SK-N-SH (cell line): ENCODE results near the gene GGCT. TPM values are rescaled to one million over a fixed set of nuclear protein-coding genes. Genes with fewer than 3 reads are reported as not detected.

Experiments used
- CTCF ChIA-PET: fragments of 300-600, 350-600 bp; formaldehyde crosslinking; extraction: SDS; loops from one replicate; lab custom pipeline; 2021; lab: Yijun Ruan, JAX
- POLR2A ChIA-PET: fragments of 350-600 bp; sonication (Branson Sonifier 250); formaldehyde crosslinking; extraction: SDS; loops from one replicate; lab custom pipeline; 2020; ENCODE audit warnings: antibody characterized with exemption, inconsistent platforms; lab: Yijun Ruan, JAX
- DNase-seq: peaks from one replicate; pipeline ENCODE4 v3.0.0; 2012
- H2AFZ ChIP-seq: fragments of 200-600 bp; sonication (generic); 2 replicates; pipeline ENCODE4 v1.8.1; 2016; ENCODE audit warnings: antibody characterized with exemption, mild to moderate bottlenecking, low read depth
- H3F3A ChIP-seq: fragments of 200-600 bp; sonication (generic); replicated peaks from 2 replicates; pipeline ENCODE3; 2016; ENCODE audit warnings: antibody characterized with exemption, mild to moderate bottlenecking; ENCODE audit not compliant: insufficient read depth
- H3K27ac ChIP-seq, 2 experiments: fragments of 200-500 bp in 1 of 2; fragments of 200-600 bp in 1 of 2; sonication (Bioruptor generic) in 1 of 2; sonication (generic), shearing (Covaris generic) in 1 of 2; 2 replicates each; pipeline versions ENCODE4 v1.5.1 to v1.6.1; 2014 to 2016; ENCODE audit warnings: low read depth in 2 of 2, inconsistent platforms in 1 of 2, low read length in 1 of 2, mild to moderate bottlenecking in 1 of 2, mixed read lengths in 1 of 2
- H3K27me3 ChIP-seq: fragments of 200-600 bp; sonication (generic), shearing (Covaris generic); 2 replicates; pipeline ENCODE4 v1.6.1; 2016; ENCODE audit warnings: mixed run types; ENCODE audit not compliant: insufficient read depth
- H3K36me3 ChIP-seq, 2 experiments: fragments of 200-500 bp in 1 of 2; fragments of 200-600 bp in 1 of 2; sonication (Bioruptor generic) in 1 of 2; sonication (generic) in 1 of 2; replicated peaks in 1 of 2; 2 replicates each; pipeline versions ENCODE3 to v1.5.1; 2014 to 2016; ENCODE audit warnings: low read length in 1 of 2, mild to moderate bottlenecking in 1 of 2; ENCODE audit not compliant: insufficient read depth in 2 of 2, control insufficient read depth in 1 of 2
- H3K4me1 ChIP-seq, 2 experiments: fragments of 200-500 bp in 1 of 2; fragments of 200-600 bp in 1 of 2; sonication (Bioruptor generic) in 1 of 2; sonication (generic), shearing (Covaris generic) in 1 of 2; 2 replicates each; pipeline versions ENCODE4 v1.5.1 to v1.6.1; 2014 to 2016; ENCODE audit warnings: low read depth in 1 of 2, low read length in 1 of 2, mixed run types in 1 of 2; ENCODE audit not compliant: insufficient read depth in 2 of 2, control insufficient read depth in 1 of 2
- H3K4me2 ChIP-seq: fragments of 200-600 bp; sonication (generic), shearing (Covaris generic); 2 replicates; pipeline ENCODE4 v1.6.1; 2017; ENCODE audit warnings: mixed run types
- H3K4me3 ChIP-seq, 2 experiments: fragments of 200-500 bp in 1 of 2; fragments of 200-600 bp in 1 of 2; sonication (Bioruptor generic) in 1 of 2; sonication (generic), shearing (Covaris generic) in 1 of 2; 2 replicates each; pipeline versions ENCODE4 v1.5.1 to v1.8.1; 2014 to 2016; ENCODE audit warnings: low read depth in 2 of 2, inconsistent platforms in 1 of 2, low read length in 1 of 2, mild to moderate bottlenecking in 1 of 2, mixed read lengths in 1 of 2, moderate library complexity in 1 of 2
- H3K79me2 ChIP-seq: fragments of 200-600 bp; sonication (generic); 2 replicates; pipeline ENCODE4 v1.8.1; 2017; ENCODE audit warnings: mild to moderate bottlenecking; ENCODE audit not compliant: insufficient read depth
- H3K9ac ChIP-seq: fragments of 200-600 bp; sonication (generic); 2 replicates; pipeline ENCODE4 v1.6.1; 2017; ENCODE audit warnings: mixed run types
- H3K9me2 ChIP-seq: fragments of 200-600 bp; sonication (generic); 2 replicates; pipeline ENCODE4 v1.6.1; 2017; ENCODE audit warnings: mixed run types
- H3K9me3 ChIP-seq: fragments of 200-600 bp; sonication (generic); 2 replicates; pipeline ENCODE4 v1.6.1; 2017; ENCODE audit warnings: mixed run types, mild to moderate bottlenecking, moderate library complexity
- H4K20me1 ChIP-seq: fragments of 200-600 bp; sonication (generic); 2 replicates; pipeline ENCODE4 v1.6.1; 2017; ENCODE audit warnings: mild to moderate bottlenecking, mixed run types; ENCODE audit not compliant: insufficient read depth
- EP300 ChIP-seq, 2 experiments: IDR thresholded peaks; 2 replicates each; pipeline versions ENCODE4 v1.4.0 to v1.6.1; 2012; ENCODE audit warnings: borderline replicate concordance in 1 of 2, low read depth in 1 of 2, low read length in 1 of 2
- FOSL2 ChIP-seq: IDR thresholded peaks from 2 replicates; pipeline ENCODE4 v1.4.0; 2012; ENCODE audit warnings: low read depth, mild to moderate bottlenecking, moderate library complexity, borderline replicate concordance
- FOXJ3 ChIP-seq: sonication (generic); formaldehyde crosslinking; IDR thresholded peaks from 2 replicates; pipeline ENCODE4 v1.5.1; 2020; ENCODE audit warnings: mild to moderate bottlenecking, missing genetic modification reagents
- FOXM1 ChIP-seq: IDR thresholded peaks from 2 replicates; pipeline ENCODE4 v1.4.0; 2012; ENCODE audit warnings: low read depth, mild to moderate bottlenecking
- GABPA ChIP-seq: IDR thresholded peaks from 2 replicates; pipeline ENCODE4 v1.4.0; 2012; ENCODE audit warnings: low read depth, mild to moderate bottlenecking
- GATA2 ChIP-seq: sonication (generic); formaldehyde crosslinking; IDR thresholded peaks from 2 replicates; pipeline ENCODE4 v1.5.0; 2020; ENCODE audit warnings: mild to moderate bottlenecking, missing genetic modification reagents
- IRF3 ChIP-seq: fragments of 150-350 bp; IDR thresholded peaks from 2 replicates; pipeline ENCODE4 v1.6.1; 2016; ENCODE audit warnings: mild to moderate bottlenecking, low read depth, low read length
- JUND ChIP-seq: IDR thresholded peaks from 2 replicates; pipeline ENCODE4 v1.4.0; 2012
- MEF2A ChIP-seq: IDR thresholded peaks from 2 replicates; pipeline ENCODE4 v1.4.0; 2012; ENCODE audit warnings: low read depth, borderline replicate concordance
- MXI1 ChIP-seq: IDR thresholded peaks from 2 replicates; pipeline ENCODE4 v1.6.1; 2012; ENCODE audit warnings: mild to moderate bottlenecking, low read depth, low read length, improper control_type of control experiment
- NRF1 ChIP-seq: IDR thresholded peaks from 2 replicates; pipeline ENCODE4 v1.6.1; 2012; ENCODE audit warnings: low read depth, mild to moderate bottlenecking, low read length
- PBX3 ChIP-seq: IDR thresholded peaks from 2 replicates; pipeline ENCODE4; 2012
- POLR2AphosphoS5 ChIP-seq: IDR thresholded peaks from 2 replicates; pipeline ENCODE4 v1.6.1; 2012; ENCODE audit warnings: low read depth, low read length
- RAD21 ChIP-seq: IDR thresholded peaks from 2 replicates; pipeline ENCODE4 v1.6.1; 2012; ENCODE audit warnings: mild to moderate bottlenecking, low read length
- REST ChIP-seq: IDR thresholded peaks from 2 replicates; pipeline ENCODE4 v1.6.1; 2012; ENCODE audit warnings: mild to moderate bottlenecking, low read depth, low read length, moderate library complexity
- SIN3A ChIP-seq: IDR thresholded peaks from 2 replicates; pipeline ENCODE4 v1.6.1; 2012; ENCODE audit warnings: low read depth, mild to moderate bottlenecking, low read length, moderate library complexity, borderline replicate concordance
- TAF1 ChIP-seq: IDR thresholded peaks from 2 replicates; pipeline ENCODE4 v1.6.1; 2012; ENCODE audit warnings: low read depth, mild to moderate bottlenecking, low read length, moderate library complexity, borderline replicate concordance
- TCF12 ChIP-seq: IDR thresholded peaks from 2 replicates; pipeline ENCODE4 v1.4.0; 2012
- TEAD4 ChIP-seq: IDR thresholded peaks from 2 replicates; pipeline ENCODE4 v1.4.0; 2012; ENCODE audit warnings: mild to moderate bottlenecking, borderline replicate concordance; ENCODE audit not compliant: insufficient read depth
- USF1 ChIP-seq: IDR thresholded peaks from 2 replicates; pipeline ENCODE4 v1.4.0; 2012; ENCODE audit warnings: low read depth, borderline replicate concordance
- USF2 ChIP-seq: fragments of 150-350 bp; IDR thresholded peaks from 2 replicates; pipeline ENCODE4 v1.6.1; 2017; ENCODE audit warnings: antibody characterized with exemption, low read length, low read depth, borderline replicate concordance
- YY1 ChIP-seq: IDR thresholded peaks from 2 replicates; pipeline ENCODE4 v1.4.0; 2012; ENCODE audit warnings: low read depth, mild to moderate bottlenecking
- WGBS: methylation state at CpG from one replicate; pipeline ENCODE4 v1.1.6; 2017; ENCODE audit warnings: low lambda C conversion rate; 5-methylcytosine and 5-hydroxymethylcytosine counted together
- polyA plus RNA-seq, 3 experiments: library from polyadenylated mRNA; depleted of rRNA; stranded (reverse); fragments of >200 nt; gene quantifications; 2 replicates each; pipeline ENCODE4 v1.2.3, GENCODE V29; 2012

GGCT gene
- polyA plus RNA-seq, 1 of the 3 experiments (the other 2 are of a cell fraction) = 20.8 TPM

- H4K20me1 ChIP-seq = no peaks in the 10 kb centered on the region
- peaks cover 0 to 36% of the 10 kb centered on the region in 2 experiments; a peak in 2 of 4 replicates for H3K4me1 ChIP-seq
- peak within 1 kb of the TSS; percentile 90 to 96 for H3K27ac ChIP-seq
- DNase-seq = peak; percentile 96
- H3K27me3 ChIP-seq = no peaks in the 10 kb centered on the region
- H2AFZ ChIP-seq = peak within 1 kb of the TSS; percentile 84
- H3K4me2 ChIP-seq = peak within 1 kb of the TSS; percentile 94
- CTCF ChIA-PET = interaction anchor here (0.9 to 2.4 kb wide), 13 partner anchors 8 to 314 kb away, joined by 3 to 11 read pairs (median 5); no protein-coding TSS in a partner anchor
- peak within 1 kb of the TSS; percentile 85 to 90 for H3K4me3 ChIP-seq
- WGBS = 4% methylated on average over 44 of the region's 77 CpGs
- no peaks in the 10 kb centered on the region for H3K9me3 ChIP-seq
- POLR2A ChIA-PET = interaction anchor here (0.6 to 2.6 kb wide), 8 partner anchors 9 to 195 kb away, joined by 3 to 13 read pairs (median 5); partner anchors contain the start of gene ZNRF2
- peaks cover 24% of the 10 kb centered on the region; the same call in 1 of the 2 replicates for H3K79me2 ChIP-seq
- peaks cover 0 to 6% of the 10 kb centered on the region in 2 experiments for H3K36me3 ChIP-seq
- H3K9me2 ChIP-seq = no peaks in the 10 kb centered on the region
- peaks cover 11% of the 10 kb centered on the region for H3F3A ChIP-seq
- peak within 1 kb of the TSS; percentile 91 for H3K9ac ChIP-seq
- TF ChIP-seq MEF2A (no peak), YY1 (peak; percentile 40; the same call in 1 of the 2 replicates), FOXJ3 (CRISPR knock-in tag) (no peak; the same call in 1 of the 2 replicates), POLR2AphosphoS5 (peak; percentile 88), MXI1 (peak; percentile 77), NRF1 (peak; percentile 20; the same call in 1 of the 2 replicates), IRF3 (no peak), REST (no peak), JUND (no peak), FOSL2 (no peak), GATA2 (no peak), EP300 (IDR thresholded peaks at IDR 0.05; ENCODE audit: borderline replicate concordance in 1 of 2, low read depth in 1 of 2, low read length in 1 of 2) (peak in 1 of 2 experiments; percentile 6; a peak in 3 of 4 replicates), PBX3 (0 out of 2 replicates have a peak, but pooled peaks have one; percentile 3), FOXM1 (no peak), GABPA (peak; percentile 49; the same call in 1 of the 2 replicates), TCF12 (no peak), TEAD4 (no peak), USF1 (peak; percentile 49; the same call in 1 of the 2 replicates), SIN3A (no peak), RAD21 (no peak), USF2 (no peak; the same call in 1 of the 2 replicates), TAF1 (peak; percentile 61)
Observed at GRCh38 chr7:30478349-30479201, 26.1 kb downstream of the GGCT start, which contains the start of gene NOD1. Gene NOD1 (minus strand): TSS chr7:30478784. CDS start chr7:30456921, 21,863 bp downstream.
